Measurements from ENCODE around the gene DEDD.

The DEDD gene

DNA sequence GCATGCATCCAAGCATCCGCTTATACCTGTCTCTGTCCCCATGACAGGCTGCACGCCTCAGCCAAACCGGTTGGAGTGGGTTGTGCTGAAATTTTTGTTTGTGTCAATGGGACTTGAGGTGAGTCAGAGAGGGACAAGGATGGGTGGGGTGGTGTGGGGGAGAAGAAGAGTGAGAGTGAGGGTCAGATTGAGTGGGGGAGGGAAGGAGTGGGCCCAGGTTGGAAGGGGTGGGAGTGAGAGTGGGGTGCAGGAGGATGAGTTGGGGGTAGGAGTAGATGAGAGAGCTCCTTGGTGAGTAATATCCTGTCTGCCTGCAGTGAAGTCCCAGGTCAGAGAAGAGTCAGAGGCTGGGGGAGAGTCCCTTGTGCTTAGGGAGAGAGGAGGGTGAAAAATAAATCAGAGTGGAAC is 39.8 kb downstream of the DEDD start:
- DNase-seq (ENCODE audit: low read depth in 3 of 3), result peak; percentile 16 to 47 (median 36)

GRCh38 chr1:161091796-161092507 is 40.5 kb downstream of the DEDD start:
- no peak for DNase-seq (ENCODE audit: low read depth in 3 of 3)

GRCh38 chr1:161091093-161091492 is 41.4 kb downstream of the DEDD start:
- DNase-seq (ENCODE audit: low read depth in 3 of 3), result no peak

DNA sequence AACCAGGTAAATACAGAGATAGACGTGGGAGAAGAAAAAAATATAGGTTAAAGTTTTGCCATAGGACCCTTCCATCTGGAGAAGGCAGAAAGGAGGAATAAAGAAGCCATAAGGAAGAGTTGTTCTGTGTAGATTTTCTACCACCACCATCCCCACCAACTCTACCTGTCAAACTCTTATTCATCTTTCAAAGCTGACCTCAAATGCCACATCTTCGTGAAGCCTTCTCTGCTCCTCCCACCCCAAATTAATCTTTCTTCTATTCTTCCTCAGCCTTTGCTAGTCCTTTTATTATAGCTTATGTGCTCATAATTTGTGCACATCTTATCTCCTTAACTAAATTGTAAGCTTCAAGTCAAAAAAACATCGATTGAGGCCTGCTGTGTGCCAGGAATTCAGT is 41.9 kb downstream of the DEDD start:
- DNase-seq (ENCODE audit: low read depth in 3 of 3), result no peak

- no peak for DNase-seq (ENCODE audit: low read depth in 3 of 3)
Observed at GRCh38 chr1:161089938-161090337, 42.5 kb downstream of the DEDD start.

GRCh38 chr1:161089251-161089924 is 43.1 kb downstream of the DEDD start, which contains the start of gene NECTIN4:
Gene NECTIN4, minus strand, starts transcription at chr1:161089558. Its CDS starts 262 bp downstream, at chr1:161089296.
- DNase-seq (ENCODE audit: low read depth in 3 of 3), result no peak

DNA sequence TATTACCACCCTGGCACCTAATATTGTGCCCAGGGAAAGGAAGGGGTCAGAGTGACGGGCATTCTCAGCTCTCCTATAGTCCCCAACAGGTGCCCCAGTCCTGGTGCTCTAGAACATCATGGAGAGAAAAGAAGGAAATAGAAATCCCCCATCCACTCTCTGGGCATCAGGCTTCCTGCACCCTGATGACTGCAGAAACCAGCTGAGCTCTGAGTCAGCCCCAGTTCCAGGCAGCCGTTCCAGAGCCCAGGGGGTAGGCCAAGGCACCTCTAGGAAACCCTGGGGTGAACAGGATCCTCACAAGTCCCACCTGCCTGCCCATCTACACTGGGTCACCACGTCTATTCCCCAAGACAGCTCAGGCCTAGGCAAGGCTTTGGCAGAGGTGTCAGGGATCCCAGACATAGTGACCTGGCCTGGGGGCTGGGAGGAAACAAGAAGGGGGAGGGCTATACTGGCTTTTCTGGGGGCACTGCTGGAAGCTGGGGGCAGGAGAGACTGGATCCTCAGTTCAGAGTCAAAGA is 43.8 kb downstream of the DEDD start:
- no peak for DNase-seq (ENCODE audit: low read depth in 3 of 3)

GRCh38 chr1:161086457-161086856 is 46.0 kb downstream of the DEDD start:
- no peak for DNase-seq (ENCODE audit: low read depth in 3 of 3)

DNA sequence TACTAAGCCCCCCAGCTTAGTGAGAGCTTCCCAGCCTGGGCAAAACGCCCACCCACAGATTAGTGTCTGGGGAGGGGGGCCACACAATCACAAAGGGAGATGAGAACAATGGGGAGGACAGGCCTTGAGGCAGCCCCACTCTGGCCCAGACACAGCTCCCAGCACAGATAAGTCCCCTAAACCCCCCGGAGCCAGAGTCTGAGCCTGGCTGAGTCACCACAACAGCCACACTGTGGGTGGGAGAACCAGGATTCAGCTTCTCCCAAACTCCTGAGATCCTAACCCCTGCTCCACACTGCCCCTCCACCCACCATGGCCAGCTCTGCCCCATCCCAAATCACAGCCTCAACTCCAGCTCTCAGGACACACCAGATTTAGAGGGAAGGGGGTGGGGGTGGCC is 47.3 kb downstream of the DEDD start:
- no peak for DNase-seq (ENCODE audit: low read depth in 3 of 3)

GRCh38 chr1:161084597-161084988 is 47.9 kb downstream of the DEDD start:
- no peak for DNase-seq (ENCODE audit: low read depth in 3 of 3)

- no peak for DNase-seq (ENCODE audit: low read depth in 3 of 3)
Observed at GRCh38 chr1:161083748-161084596, 48.5 kb downstream of the DEDD start.

DNA sequence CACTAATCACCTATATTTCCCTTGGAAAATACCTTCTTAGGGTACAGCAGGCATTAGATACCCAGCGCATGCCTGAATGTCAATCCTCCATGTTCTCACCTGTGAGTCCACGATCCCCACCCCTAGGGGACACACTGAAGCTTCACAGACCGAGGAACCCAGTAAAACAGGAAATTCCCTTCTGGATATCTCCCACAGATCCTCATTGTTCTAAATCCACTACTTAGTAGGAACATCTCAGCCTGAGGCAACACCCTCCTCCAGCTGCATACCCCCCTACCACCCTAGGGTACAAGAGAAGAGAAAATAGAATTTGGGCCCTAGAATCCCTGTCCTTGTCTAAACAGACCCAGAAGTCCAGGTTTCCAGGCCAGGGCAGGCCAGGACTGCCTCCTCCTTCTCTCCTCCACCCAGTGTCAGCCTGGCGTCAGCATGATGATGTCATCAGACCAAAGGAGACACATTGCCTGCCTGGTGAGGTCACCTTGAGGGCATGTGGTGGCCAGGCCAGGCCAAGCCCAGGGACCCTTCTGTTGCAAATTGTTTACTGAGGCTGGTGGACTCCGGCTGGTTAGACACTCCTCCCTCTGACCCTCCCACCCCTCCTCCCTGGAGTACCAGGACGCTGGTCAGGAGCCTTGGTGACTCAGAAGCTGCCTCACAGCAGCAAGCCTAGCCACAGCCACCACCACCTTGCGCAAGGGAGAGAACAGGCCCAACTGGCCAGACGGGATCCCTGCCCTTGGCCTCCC is 49.3 kb downstream of the DEDD start:
- DNase-seq (ENCODE audit: low read depth in 3 of 3), result no peak

DNA sequence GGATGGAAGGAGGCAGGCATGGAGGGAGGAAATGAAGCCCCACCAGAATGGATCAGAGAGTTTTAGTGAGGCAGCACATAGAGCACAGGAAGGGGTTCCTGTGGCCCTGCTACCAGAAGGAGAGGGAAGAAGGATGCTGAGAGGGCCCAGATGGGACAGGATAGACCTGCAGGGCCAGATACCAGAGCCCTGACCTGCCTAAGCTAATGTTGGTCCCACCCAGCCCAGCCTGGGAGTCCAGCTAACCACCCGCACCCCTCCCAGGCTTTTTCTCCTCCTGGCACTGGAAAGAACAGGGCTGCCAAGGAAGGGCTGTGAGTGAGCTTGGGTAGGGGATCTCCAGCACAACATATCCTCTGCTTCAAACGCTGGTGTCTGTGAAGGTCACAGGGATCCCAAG is 50.0 kb downstream of the DEDD start:
- no peak for DNase-seq (ENCODE audit: low read depth in 3 of 3)

DNA sequence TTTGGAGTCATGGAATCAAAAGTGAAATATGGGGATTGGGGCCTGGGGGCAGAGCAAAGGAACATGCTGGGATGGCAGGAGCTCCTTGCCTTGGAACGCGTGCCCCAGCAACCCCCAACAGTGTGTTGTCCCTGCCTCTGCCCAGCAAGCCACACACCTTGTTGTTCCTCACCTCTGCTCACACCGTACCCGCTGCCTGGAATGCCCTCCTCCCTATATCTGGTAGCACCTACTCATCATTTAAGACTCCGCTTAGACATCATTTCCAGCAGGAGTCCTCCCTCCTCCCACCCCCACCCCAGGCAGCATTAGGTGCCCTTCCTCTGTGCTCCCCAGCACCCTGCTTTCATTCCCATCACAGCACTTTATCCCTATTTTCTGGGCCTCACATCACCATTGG is 50.9 kb downstream of the DEDD start:
- DNase-seq (ENCODE audit: low read depth in 3 of 3), result no peak

- no peak for DNase-seq (ENCODE audit: low read depth in 3 of 3)
Observed at GRCh38 chr1:161080441-161081405, 51.7 kb downstream of the DEDD start.

- DNase-seq (ENCODE audit: low read depth in 3 of 3), result no peak
Observed at GRCh38 chr1:161079436-161080110, 52.9 kb downstream of the DEDD start.

GRCh38 chr1:161077426-161077825 is 55.0 kb downstream of the DEDD start:
- DNase-seq (ENCODE audit: low read depth in 3 of 3), result no peak

DNA sequence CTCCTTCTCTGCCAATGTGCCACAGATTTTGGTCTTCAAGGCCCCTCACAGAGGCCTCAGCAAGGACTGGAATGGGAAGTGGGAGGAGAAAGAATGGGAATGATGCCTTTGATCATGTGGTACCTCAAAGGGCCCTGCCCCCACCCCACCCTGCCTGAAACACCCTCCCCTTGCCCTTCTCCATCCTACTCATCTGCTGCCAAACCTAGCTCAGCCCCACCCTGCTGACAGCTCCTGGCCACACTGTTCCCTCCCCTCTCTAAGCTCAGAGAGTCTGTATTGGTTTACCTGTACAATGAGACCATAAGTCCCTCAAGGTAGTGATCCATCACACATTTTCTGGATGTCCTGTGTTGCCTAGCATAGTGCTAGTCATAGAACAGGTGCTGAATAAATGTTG is 56.1 kb downstream of the DEDD start:
- no peak for DNase-seq (ENCODE audit: low read depth in 3 of 3)

DNA sequence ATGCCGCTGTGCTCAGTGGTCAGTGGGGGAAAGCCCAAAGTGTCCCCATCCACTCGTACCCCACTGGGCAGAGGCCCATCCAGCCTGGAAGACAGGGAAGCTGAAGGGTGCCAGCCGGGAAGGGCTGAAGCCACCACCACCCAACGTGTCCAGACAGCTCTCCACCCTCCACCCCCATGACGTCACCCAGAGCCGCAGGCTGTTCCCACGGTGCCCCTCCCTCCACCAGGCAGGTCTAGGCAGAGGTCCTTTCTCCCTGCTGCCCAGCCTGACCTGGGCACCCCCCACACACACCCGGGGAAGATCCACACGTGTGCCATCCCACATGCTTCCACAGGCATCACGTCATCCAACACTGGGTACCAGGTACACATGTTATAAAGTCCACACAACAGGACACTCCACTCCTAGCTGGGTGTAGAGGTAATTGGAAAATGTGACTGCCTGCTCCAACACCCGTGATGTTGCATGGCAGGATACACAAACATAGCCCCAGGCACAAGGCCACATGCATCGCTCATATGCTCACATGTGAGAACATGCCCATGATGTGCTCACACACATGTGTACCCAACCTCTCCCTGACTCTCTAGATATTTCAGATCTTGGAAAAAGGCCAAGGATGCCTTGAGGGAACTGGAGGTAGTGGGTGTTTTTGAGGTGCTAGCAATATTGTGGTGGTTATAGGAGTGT is 57.6 kb downstream of the DEDD start:
- no peak for DNase-seq (ENCODE audit: low read depth in 3 of 3)

All from stimulated activated CD4-positive, alpha-beta T cell treated with anti-CD3 and anti-CD28 coated beads, TNF-alpha, amount 100 ng/mL, for 24 hours (primary cell).